Fibroblast of lung (primary cell): ENCODE data around the gene MATN1.

ENCODE experiments used
- CTCF ChIP-seq, 2 donors: IDR thresholded peaks in 1 of 2; conservative IDR thresholded peaks in 1 of 2; 1 replicate in 1 of 2; 2 replicates in 1 of 2; pipeline ENCODE4 v1.5.1; 2011 to 2012; ENCODE audit warnings: low read length in 2 of 2, control low read depth in 1 of 2, inconsistent platforms in 1 of 2, low read depth in 1 of 2, mild to moderate bottlenecking in 1 of 2
- EZH2 ChIP-seq: IDR thresholded peaks from 2 replicates; pipeline ENCODE4 v1.5.1; 2012; ENCODE audit warnings: low read length, control low read depth, mild to moderate bottlenecking; ENCODE audit errors: missing control alignments

GRCh38 chr1:30695439-30695841 lies 27.9 kb downstream of the MATN1 start:
- TF ChIP-seq CTCF (conservative IDR thresholded peaks at IDR 0.05 in 1 of 2, IDR thresholded peaks at IDR 0.05 in 1 of 2; ENCODE audit: low read depth in 1 of 2, low read length in 2 of 2), result no peak
- TF ChIP-seq EZH2, result no peak
